ENCODE results near the gene POLR3C.

- TF ChIP-seq CTCF (IDR thresholded peaks at IDR 0.05; ENCODE audit: borderline replicate concordance, extremely low read depth, low read length, poor library complexity, severe bottlenecking) (no peak), EZH2 (IDR thresholded peaks at IDR 0.05; ENCODE audit: borderline replicate concordance, low read depth, low read length, severe bottlenecking) (no peak)
These were observed 50.6 kb downstream of the POLR3C start for GRCh38 chr1:145874646-145875045.

Data from DND-41 (cell line).